LHCN-M2 (cell line): ENCODE results near the gene PARD6G. TPM values are rescaled to one million over a fixed set of nuclear protein-coding genes. Genes with fewer than 3 reads are reported as not detected.

Experiments used
- DNase-seq: peaks from one replicate; pipeline ENCODE4 v3.0.0-alpha.2; 2012; ENCODE audit warnings: low read depth
- total RNA-seq: library from RNA; depleted of rRNA; stranded (reverse); fragments of >200 nt; gene quantifications from 2 replicates; pipeline ENCODE4 v1.2.3, GENCODE V29; 2014

Gene PARD6G
- total RNA-seq, 1 experiment from 2014 or later: 1.6 TPM

DNA sequence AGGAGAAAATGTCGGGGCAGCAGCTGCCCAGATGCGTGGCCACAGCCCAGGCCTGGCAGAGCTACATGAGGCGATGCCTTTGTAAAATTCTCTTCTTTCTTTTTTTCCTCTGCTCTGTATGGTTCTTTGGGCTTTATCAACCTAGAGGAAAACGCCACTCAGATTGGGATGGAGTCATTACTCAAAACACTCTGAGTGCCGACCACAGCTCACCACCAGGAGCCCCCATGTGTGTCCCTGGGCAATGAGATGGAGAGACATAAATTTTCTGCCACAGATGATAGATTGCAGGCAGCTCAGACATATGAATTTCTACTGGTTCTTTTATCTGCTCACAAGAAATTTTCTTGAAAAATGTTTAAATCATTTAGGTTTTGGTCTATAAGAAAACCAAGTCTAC, 56.0 kb downstream of the PARD6G start:
- no peak for DNase-seq

DNA sequence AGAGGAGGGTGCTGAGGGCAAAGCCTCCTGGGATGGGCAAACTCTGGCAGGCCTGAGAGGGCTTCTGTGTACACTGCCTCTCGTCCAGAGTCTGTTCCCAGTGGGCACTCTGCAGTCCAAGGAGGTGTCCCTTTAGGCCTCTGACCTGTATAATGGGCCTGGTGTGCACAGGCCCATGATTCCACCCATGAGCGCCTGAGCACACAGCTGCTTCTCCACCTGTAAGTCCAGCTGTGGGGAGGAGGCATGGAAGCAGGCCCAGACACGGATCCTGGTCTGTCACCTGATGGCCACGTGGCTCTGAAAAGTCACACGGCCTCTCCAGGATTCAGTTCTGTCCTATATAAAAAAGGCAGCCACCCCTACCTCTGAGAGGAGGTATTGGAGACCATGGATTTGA, 57.0 kb downstream of the PARD6G start:
- no peak for DNase-seq

DNA sequence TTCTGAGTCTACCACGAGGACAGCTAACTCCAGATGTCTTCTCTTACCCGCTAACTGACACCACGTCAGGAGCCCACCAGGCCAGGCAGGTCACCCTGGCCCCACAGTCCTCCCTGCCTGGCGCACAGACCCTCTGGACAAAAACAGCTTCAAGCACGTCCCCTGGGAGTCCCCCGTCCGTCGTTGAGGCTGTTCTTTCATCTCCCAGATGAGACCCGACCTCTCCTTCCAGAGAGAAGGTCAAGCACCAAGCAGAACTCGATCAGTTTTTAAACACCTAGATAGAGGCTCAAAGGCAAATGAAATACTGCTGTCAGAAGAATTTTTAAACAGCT, 57.8 kb downstream of the PARD6G start:
- no peak for DNase-seq

DNA sequence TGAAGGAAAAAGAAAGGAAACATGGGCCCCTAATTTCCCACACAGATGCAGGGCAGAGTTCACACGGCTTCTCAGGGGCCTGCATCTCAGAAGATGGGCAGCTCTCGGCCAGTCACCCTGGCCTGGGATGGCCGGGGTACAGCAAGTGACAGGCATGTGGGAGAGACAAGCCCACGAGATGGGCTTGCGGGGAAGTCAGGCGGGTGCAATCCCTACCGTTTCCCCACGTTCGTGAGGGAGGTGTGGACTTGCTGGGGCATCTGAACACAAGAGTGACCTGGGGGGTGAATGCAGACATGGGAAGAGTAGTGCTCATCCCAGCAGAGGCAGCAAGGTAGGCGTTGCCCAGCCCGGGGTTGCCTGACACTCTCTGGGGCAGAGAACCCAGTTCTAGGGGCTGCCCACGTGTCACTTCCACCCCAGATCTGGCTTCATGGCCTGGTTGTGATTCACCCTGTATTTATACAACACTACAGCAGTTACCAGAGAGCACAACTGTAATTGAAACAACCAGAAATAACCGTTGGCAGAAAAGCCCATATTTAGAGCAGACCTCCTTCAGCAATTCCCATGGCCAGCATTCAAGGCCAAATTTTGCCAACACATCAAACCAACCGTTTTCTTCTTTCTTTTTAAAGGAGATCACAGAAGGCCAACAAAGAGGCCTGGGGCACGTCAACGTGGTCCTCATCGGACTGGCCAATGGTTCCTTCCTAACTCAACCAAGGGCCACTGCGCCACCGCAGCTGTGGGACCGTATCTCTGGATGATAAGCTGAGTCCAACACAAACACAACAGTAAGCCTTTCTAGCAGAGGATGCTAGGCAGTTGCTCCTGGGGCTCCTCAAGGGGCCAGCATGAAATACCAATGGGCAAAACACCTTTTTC, 58.4 kb downstream of the PARD6G start:
- no peak for DNase-seq

DNA sequence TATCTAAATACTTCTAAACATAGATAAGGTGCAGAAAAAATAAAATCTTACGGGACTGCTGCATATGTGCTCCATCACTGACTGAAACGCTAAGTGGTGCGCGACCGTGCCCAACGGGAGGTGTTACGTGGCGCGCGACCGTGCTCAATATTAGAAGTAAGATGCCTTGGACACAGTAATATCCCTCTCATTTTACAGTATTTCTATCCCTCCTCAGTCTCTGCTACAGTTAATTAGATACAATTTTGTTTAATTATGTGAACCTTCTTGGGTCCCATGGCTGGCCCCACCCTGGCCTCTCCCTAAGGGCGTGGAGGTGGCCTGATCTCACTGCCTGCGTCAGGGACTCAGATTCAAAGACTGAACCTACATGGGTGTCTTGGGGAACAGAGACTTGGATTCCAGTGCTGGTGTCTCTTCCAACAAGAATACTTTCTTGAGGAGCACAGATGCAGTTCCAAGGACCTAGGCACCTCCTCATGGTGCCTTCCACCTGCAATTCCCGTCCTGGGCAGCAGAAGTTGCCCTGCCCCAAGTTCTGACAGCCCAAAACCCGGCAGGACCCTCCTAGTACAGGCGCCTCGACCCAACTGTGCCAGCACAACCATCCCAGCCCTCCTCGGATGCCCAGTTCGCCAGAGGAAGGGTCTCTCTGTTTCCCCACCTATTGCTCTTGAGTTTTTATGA, 59.2 kb downstream of the PARD6G start:
- DNase-seq: no peak

DNA sequence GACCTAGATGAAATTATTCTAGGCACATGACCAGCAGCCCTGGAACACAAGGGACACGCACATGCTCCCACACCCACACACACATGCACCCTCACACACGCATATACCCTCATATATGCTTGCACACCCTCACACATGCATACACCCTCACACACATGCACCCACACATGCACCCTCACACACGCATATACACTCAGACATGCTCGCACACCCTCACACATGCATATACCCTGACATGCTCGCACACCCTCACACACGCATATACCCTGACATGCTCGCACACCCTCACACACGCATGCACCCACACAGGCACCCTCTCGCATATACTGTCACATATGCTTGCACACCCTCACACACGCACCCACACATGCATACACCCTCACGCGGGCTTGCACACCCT, 61.8 kb downstream of the PARD6G start:
- DNase-seq: no peak

DNA sequence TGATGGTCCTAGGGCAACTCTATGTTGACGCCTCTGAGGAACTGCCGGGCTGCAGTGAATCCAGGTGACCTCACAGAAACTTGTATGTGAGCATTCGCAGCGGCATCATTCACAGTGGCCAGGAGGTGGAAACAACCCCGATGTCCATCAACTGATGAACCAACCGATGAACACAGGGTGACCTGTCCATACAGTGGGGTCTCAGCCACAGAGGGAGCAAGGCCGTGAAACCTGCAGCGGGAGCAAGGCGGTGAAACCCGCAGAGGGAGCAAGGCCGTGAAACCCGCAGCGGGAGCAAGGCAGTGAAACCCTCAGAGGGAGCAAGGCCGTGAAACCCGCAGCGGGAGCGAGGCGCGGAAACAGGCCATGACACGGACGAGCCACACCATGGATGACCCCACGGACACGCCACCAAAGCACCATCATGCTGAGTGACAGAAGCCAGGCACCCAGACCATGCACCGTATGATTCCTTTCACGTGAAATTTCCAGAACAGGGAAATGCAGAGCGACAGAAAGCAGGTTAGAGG, 63.0 kb downstream of the PARD6G start:
- no peak for DNase-seq

DNA sequence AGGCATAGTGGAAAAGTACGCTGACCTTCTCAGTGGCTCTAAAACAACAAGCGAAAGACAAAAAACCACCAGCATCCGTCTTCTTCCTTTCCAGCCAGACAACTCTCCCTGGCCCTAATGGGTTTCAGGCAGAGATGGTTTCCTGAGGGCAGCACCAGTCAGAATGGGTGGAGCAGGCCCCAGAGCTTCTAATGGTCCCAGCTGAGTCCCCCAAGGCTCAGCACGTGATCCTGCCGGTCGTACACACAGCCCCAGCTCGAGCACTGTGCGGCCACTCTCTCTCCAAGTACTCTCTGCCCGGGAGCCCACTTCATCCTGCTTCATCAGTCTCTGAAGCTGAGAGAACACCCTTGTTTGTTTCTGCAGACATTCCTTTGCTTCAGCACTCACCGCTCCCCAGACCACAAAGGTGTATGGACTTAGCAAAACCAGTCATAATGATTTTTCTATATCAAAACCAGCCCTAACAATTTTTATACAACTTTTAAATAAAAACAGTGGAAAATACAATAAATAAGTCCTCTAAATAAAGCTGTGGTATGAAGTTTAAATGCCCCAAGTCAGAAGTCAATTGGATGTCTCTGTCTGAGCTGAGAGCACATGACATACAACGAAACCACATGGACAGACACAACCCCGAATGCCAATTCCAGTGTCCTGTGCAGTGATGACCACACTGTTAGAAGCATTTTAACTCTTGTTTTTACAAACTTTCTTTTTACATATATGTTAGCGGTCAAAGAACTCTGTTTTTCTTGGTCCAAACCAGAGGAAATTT, 63.9 kb downstream of the PARD6G start:
- DNase-seq: no peak

DNA sequence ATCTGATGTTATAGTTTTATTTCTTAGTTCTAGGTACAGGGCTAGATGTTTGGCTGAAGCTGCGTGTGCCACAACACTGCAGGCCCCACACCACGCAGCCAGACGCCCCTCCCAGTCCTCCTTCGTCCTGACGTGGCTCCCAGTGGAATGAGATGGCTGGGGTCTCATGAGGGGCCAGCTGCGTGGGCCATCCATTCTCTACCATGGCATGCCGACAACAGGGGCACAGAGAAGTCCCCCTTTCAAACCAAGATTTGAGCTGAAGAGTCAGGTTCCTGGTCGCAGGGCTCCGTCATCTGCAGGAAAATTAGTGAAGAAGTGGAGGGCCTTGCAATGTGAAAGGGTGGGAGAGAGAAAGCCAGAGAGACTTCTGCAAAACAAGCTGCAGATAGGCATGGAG, 64.5 kb downstream of the PARD6G start:
- no peak for DNase-seq

DNA sequence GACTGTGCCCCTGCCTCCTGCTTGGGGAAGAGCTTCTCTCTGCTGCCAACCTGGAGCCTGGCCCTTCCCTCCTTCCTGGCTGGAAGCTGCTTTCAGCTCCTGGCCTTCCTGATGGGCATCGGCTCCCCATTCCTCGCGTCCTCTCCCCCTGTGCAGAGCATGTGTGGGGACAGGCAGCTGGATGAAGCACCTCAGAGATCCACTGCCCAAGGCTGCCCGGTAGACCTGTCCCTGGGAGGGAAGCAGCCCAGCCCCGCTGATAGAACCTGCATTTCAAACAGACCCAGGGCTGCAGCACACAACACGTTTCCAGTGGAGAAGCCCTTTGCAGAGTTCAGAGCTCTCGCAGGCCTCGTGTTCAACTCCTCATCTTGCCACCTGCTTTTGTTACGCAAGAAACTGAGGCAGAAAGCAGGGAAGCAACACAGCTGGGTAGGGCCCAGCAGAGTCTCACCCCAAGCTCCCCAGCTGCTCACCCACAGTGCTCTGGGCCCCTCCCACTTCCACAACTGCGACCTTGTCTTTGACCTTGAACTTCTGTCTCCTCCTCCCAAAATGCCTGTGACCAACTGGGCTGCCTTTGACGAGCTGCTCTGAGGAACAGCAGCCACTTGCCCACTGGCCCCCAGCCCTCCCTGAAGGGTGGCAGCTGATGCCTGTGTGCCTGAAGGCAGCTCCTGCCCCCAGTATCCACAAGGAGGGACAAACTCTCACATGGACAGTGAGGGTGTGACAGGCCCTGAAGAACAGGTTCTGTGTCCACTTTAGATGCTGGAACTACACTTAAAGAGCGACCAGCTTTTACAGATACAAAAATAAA, 65.5 kb downstream of the PARD6G start:
- peak; percentile 15 for DNase-seq

DNA sequence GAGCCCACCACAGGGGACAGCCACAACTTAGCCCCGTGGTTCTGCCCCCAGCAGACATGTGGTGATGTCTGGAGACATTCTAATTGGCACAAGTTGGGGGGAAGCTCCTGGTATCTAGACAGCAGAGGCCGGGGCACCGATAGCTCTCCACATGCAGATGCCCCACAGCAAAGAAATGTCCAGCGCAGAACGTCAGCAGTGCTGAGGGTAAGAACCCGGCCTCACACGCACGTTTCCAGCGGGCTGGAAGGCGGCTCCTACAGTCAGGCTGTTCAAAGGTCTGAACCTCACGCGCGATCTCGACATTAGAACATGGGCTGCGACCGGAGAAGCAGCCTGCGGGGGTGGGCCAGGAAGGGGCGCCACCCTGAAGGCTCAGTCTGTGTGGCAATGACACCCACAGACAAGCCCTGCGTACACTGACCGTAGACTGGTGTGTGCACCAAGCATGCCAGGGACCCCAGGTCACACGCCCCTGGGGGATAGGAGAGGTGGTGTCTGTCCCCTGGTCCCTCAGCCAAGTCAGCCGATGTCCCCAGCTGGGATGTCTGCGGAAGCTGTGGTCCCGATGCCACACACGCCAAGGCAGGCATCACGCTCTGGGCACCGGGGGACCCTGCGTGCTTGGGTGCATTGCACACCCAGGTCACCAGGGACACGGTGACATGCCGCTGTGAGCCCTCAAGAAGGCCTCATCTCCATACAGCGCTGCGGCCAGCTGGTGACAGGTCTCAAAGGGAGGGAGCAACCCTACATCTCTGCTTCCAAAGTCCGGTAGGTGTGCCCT, 66.3 kb downstream of the PARD6G start:
- DNase-seq: no peak

DNA sequence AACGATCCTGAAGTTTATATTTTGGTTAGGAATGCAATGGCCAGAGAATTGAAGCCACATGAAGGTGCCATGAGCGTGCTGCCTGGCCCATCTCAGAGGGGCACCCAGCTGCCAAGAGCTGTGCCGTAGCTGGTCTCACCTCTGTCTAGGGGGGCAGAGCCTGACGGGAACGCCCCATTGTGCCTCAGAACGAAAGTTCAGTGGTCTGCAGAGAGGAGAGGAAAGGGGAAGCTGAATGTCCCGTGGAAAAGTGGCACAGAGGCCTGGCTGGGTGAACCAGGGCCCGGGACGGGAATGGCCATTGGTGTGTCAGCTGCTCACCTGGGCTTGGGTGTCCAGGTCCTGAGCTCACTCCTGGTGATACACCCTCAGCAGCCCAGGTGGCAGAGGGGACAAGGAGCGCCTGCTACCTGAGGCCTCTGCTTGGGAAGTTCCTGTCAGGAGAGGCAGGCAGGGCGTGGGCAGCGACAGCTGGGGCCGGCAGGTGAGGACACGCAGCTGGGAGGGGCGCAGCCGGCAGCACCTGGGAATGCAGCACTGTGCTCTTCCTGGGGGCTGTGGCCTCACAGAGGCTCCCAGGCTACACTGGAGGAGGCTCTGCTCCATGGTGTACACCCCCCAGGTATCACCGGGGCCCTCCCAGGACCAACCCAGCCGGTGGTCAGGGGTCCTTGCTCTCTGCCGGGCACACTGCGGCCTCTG, 67.3 kb downstream of the PARD6G start:
- no peak for DNase-seq

DNA sequence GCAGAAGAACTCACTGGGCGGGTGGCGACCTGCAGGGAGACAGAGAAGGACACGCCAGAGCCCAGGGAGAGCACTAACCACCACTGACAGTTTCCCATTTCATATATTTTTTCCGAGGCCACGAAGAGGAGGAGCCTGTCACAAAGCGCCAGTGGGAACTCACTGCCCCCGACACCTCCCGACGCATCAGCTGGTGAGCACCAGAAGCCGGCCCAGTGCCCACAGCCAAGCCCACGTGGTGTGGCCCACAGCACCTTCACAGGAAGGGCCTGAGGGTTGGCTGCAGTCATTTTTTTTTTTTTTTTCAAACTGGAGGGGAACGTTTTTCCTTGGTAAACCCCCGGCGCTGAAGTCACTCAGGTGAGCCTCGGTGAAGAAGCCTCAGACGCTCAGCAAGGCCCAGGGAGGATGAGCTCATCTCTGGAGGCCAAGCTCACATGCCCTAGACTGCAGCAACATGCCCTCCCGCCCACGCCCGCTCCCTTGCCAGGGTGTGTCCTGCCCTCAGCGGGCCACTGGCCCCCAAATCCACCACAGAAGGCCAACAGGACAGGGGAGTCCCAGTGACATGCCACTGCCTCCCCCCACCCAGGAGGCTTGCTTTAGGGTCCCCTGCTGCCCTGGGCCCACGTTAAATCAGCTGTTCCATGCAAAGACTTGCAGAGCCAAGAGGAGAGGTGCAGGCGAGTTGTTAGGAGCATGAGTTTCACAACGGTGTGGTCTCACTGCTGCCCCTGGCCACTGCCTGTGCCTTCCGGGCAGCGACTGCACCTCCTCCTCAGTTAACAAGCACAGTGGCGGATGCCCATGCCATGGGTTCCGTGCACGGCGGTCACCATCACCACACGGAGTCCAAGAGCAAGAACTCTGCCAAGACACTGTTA, 68.1 kb downstream of the PARD6G start:
- DNase-seq: no peak

DNA sequence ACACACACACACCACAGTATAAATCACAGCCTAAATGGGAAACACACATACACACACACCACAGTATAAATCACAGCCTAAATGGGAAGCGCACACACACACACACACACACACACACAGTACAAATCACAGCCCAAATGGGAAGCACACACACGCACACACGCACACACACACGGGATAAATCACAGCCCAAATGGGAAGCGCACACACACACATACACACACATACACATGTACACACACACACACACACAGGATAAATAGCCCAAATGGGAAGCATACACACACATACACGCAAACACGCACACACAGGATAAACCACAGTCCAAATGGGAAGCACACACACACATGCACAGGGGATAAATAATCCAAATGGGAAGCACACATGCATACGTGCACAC, 70.2 kb downstream of the PARD6G start:
- DNase-seq: no peak

DNA sequence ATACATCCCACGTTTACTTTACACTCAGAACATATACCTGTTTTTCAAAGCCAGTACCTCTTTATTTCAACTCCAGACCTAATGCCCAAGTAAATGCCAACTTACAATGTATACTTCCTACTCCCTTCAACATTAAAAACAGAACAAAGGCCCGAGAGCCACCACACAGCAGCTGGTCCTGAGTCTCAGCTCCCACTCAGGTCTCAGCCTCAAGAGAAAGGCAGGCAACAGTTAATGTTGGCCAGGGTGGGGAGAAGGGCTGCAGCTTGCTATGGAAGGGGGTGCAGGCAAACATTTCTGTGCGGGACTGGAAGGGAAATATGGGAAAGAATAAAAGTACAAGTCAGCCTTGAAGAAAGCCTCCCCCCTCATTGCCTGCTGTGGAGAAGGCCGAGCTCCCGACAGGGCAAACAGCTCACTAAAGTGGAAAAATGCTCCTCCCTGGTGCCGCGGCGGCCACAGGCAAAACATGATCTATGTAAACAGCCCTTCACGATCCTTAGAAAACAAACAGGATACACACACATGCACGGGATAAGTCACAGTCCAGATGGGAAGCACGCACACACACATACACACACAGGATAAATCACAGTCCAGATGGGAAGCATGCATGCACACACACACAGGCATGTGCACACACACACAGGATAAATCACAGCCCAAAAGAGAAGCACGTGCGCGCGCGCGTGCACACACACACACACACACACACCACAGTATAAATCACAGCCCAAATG, 70.8 kb downstream of the PARD6G start:
- DNase-seq: no peak

DNA sequence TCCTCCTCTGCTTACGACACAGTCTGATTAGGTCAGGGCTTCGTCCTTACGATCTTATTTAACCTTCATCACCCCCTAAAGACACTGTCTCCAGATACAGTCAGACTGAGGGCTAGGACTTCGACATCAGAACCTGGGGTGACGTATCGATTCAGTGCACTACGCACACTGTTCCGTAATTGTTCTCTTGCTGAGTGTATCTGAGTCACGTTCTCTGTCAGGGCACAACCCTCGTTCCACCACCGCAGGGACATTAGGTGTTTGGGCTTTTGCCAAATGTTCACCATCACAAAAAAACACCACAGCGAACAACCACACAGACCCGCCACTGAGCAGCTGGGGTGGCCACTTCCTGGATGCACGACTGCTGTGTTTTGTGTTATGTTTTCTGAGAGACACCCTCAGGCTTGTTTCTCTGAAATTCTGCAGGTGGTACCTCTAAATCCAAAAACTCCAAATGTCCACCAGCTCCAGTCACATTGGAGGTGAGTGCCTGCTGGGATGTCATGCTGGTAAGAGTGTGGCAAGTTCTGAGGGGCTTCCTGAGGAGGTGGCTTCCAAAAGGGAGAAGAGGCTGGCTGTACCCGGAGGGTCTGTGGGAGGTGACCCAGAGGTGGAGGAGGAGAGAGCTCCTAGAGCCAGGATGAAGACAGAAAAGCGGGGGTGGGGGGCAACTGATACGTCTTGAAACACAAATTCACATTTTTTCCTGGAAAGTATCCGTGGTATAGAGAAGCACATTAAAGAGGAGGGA, 71.7 kb downstream of the PARD6G start:
- DNase-seq: no peak

DNA sequence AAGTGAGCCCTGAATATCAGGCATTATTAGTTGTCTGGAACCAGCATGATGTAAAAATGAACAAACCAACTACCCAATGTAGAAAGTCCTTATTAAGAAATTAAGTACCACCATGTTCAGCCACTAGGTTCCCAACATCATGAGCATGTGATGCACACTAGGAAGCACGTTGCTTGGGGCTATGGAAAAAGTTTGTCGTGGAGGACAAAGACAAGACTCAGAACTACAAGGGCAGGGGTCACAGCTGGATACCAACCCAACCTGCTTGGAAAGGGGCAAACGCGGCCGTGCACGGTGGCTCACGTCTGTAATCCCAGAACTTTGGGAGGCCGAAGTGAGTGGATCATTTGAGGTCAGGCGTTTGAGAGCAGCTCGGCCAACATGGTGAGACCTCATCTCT, 74.3 kb downstream of the PARD6G start:
- no peak for DNase-seq
